22Rv1 (cell line): ENCODE measurements around the gene NETO2.
A peak's percentile ranks its signal among the peaks of the same experiment; 100 is the strongest.
"Not testable (repeated sequence)": the region's sequence is repeated elsewhere in the genome, so short reads cannot be mapped to it uniquely, and the experiment has no call there.

ENCODE experiments used
- H3K27ac ChIP-seq: fragments of 450-650 bp; 2 replicates; pipeline ENCODE4 v1.5.1; 2017
- CTCF ChIP-seq: fragments of 450-650 bp; IDR thresholded peaks from 2 replicates; pipeline ENCODE4 v1.5.1; 2017; ENCODE audit warnings: mild to moderate bottlenecking
- ZFX ChIP-seq: fragments of 450-650 bp; IDR thresholded peaks from 2 replicates; pipeline ENCODE4 v1.6.1; 2017; ENCODE audit warnings: antibody characterized with exemption, borderline replicate concordance

The NETO2 gene

GRCh38 chr16:47141773-47142485 lies 1.8 kb downstream of the NETO2 start:
- peak; percentile 97 for TF ChIP-seq CTCF
- TF ChIP-seq ZFX, result no peak
- peak overlapping the region; percentile 82 for H3K27ac ChIP-seq

GRCh38 chr16:47140686-47141085 lies 3.1 kb downstream of the NETO2 start:
- no peak overlapping the region for H3K27ac ChIP-seq
- no peak for TF ChIP-seq CTCF
- TF ChIP-seq ZFX, result no peak

- no peak overlapping the region for H3K27ac ChIP-seq
- TF ChIP-seq CTCF, result no peak
- no peak for TF ChIP-seq ZFX
Measured at GRCh38 chr16:47139561-47140185, 4.1 kb downstream of the NETO2 start.

GRCh38 chr16:47137925-47138324 lies 5.8 kb downstream of the NETO2 start:
- not testable (repeated sequence) for H3K27ac ChIP-seq

GRCh38 chr16:47136099-47136842 lies 7.5 kb downstream of the NETO2 start:
- no peak overlapping the region for H3K27ac ChIP-seq
- TF ChIP-seq CTCF (no peak), ZFX (no peak)

GRCh38 chr16:47134550-47134949 lies 9.2 kb downstream of the NETO2 start:
- TF ChIP-seq ZFX (no peak), CTCF (no peak)
- no peak overlapping the region for H3K27ac ChIP-seq

GRCh38 chr16:47132308-47132707 lies 11.4 kb downstream of the NETO2 start:
- H3K27ac ChIP-seq, result no peak overlapping the region
- TF ChIP-seq CTCF (no peak), ZFX (no peak)
